Activated T-helper 1 cell treated with anti-CD3 and anti-CD28 coated beads, Interleukin-12 subunit alpha, Interleukin-12 subunit beta, Interleukin-2, Interleukin-4 antibody, amounts not matched to agents 30 ng/mL and 10 ng/mL and 1 ng/mL, durations not matched to agents 14 hours and 24 hours and 36 hours (primary cell): ENCODE data around the gene ZNF816. TPM values are rescaled to one million over a fixed set of nuclear protein-coding genes. Genes with fewer than 3 reads are reported as not detected.
"Not testable (repeated sequence)": the region's sequence is repeated elsewhere in the genome, so short reads cannot be mapped to it uniquely, and the experiment has no call there.

ENCODE experiments used
- DNase-seq: peaks from one replicate; pipeline ENCODE4 v3.0.0; 2021; ENCODE audit warnings: low spot score
- H3K27ac Mint-ChIP-seq: one replicate; pipeline ENCODE4 v1.8.0; 2021; ENCODE audit warnings: mild to moderate bottlenecking, mixed read lengths
- H3K27me3 Mint-ChIP-seq: one replicate; pipeline ENCODE4 v1.8.0; 2022; ENCODE audit warnings: mild to moderate bottlenecking, moderate library complexity, mixed read lengths; ENCODE audit not compliant: insufficient read depth
- H3K36me3 Mint-ChIP-seq: one replicate; pipeline ENCODE4 v1.8.0; 2021; ENCODE audit warnings: low read depth, mixed read lengths
- H3K4me1 Mint-ChIP-seq: one replicate; pipeline ENCODE4 v1.8.0; 2021; ENCODE audit warnings: low read depth, mixed read lengths
- H3K4me3 Mint-ChIP-seq: one replicate; pipeline ENCODE4 v1.8.0; 2021; ENCODE audit warnings: mild to moderate bottlenecking, moderate library complexity, mixed read lengths
- H3K9me3 Mint-ChIP-seq: one replicate; pipeline ENCODE4 v1.8.0; 2021; ENCODE audit warnings: mixed read lengths
- intact Hi-C: fragments of 100-400 bp; cut with micrococcal nuclease; formaldehyde crosslinking; loops from one replicate; pipeline ENCODE4 v1.15.1; 2024
- total RNA-seq: library from RNA; stranded (reverse); gene quantifications from 2 replicates; pipeline ENCODE4 v1.2.3, GENCODE V29; 2022

ZNF816 gene
- total RNA-seq, 1 donor from 2014 or later: 9.4 TPM

- H3K36me3 Mint-ChIP-seq: peaks cover 28% of the 10 kb centered on the region
- H3K4me1 Mint-ChIP-seq, DNase-seq, H3K27ac Mint-ChIP-seq, H3K4me3 Mint-ChIP-seq, intact Hi-C loops, H3K27me3 Mint-ChIP-seq: not testable (repeated sequence)
- H3K9me3 Mint-ChIP-seq: peaks cover 36% of the 10 kb centered on the region
These were observed 58.5 kb downstream of the ZNF816 start for GRCh38 chr19:52904052-52904780.

DNA sequence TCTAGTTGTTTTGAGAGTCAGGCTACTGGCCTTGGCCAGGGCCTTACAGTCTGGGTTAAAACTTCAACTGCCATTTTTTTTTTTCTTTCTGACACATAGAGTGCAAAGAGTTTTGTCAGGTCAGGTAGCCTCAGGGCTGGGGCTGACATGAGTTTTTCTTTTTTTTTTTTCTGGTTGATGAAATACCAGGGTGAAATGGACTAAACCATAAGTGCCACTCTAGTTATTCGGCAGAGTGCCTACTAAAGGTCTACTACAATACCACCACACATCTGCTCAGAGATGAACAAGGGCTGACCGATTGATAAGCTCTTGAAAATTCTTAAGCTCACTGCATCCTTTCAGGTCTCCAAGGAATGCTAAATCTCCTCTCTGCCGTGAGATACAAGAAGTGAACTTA is 60.8 kb downstream of the ZNF816 start:
- H3K9me3 Mint-ChIP-seq: peaks cover 25% of the 10 kb centered on the region
- no peak overlapping the region for H3K27ac Mint-ChIP-seq
- no peak overlapping the region for H3K4me3 Mint-ChIP-seq
- H3K36me3 Mint-ChIP-seq: peaks cover 20% of the 10 kb centered on the region
- no peaks in the 10 kb centered on the region for H3K27me3 Mint-ChIP-seq
- H3K4me1 Mint-ChIP-seq: no peaks in the 10 kb centered on the region
- intact Hi-C loops: no loop called here
- DNase-seq: no peak

Other genes with a start within 250 kb of the ZNF816 start
- gene ZNF611, start 227.8 kb downstream of the ZNF816 start, total RNA-seq: 17.0 and 21.0 TPM in 2 replicates
- gene ZNF600, start 176.1 kb downstream of the ZNF816 start, total RNA-seq: 11.9 and 13.4 TPM in 2 replicates
- gene ZNF28, start 141.2 kb downstream of the ZNF816 start, total RNA-seq: 17.4 and 23.0 TPM in 2 replicates
- 16.9 and 18.6 TPM in 2 replicates for gene ZNF468, start 105.3 kb downstream of the ZNF816 start, total RNA-seq
- 10.5 and 11.0 TPM in 2 replicates for gene ZNF320, start 65.2 kb downstream of the ZNF816 start, total RNA-seq
- gene ZNF888, start 39.5 kb downstream of the ZNF816 start, total RNA-seq: 4.2 and 4.6 TPM in 2 replicates
- gene ERVV-1, start 51.0 kb upstream of the ZNF816 start, total RNA-seq: not detected in 2 replicates
- not detected in 2 replicates for gene ERVV-2, start 81.9 kb upstream of the ZNF816 start, total RNA-seq
- gene ZNF160, start 140.5 kb upstream of the ZNF816 start, total RNA-seq: 26.0 and 27.8 TPM in 2 replicates
- gene ZNF415, start 170.0 kb upstream of the ZNF816 start, total RNA-seq: 0.20 and 0.21 TPM in 2 replicates
- 6.5 and 7.3 TPM in 2 replicates for gene ZNF347, start 196.2 kb upstream of the ZNF816 start, total RNA-seq
- gene ZNF665, start 230.5 kb upstream of the ZNF816 start, total RNA-seq: 1.6 and 2.6 TPM in 2 replicates